HG02571 (cell line): ENCODE results near the gene MXI1.
"Not testable (repeated sequence)": the region's sequence is repeated elsewhere in the genome, so short reads cannot be mapped to it uniquely, and the experiment has no call there.

Experiments used
- ATAC-seq: cut with Tn5 transposase; IDR thresholded peaks from one replicate; pipeline ENCODE4 v1.9.1; 2021; ENCODE audit warnings: mild to moderate bottlenecking, moderate library complexity; ENCODE audit not compliant: unreplicated experiment

The MXI1 gene

DNA sequence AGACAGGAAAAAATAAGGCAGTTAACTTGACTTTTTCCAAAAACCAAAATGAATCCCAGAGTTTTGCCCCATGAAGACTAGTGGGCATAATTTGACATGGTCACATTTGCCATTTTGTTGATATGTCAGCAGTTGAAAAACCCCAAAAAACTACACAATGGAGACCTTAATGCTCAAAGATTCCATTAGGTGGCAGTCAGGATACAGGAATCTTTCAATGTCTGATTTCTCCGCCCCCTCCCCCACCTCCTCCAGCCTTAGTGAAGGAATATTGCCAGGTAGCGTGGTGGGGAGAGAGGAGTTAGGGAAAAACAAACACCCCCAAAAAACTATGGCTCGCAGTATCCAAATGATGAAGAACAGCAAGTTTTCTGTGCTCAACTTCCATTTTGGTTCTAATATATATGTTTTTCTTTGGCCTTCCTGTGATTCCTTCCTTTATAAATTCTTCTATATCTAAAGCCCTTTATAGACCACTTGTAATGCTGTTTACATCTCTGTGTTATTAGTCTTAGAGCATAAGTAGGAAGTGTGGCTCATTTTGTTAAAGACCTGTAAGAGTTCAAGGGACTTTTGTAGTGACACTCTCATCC, 104.0 kb downstream of the MXI1 start:
- ATAC-seq = no peak

DNA sequence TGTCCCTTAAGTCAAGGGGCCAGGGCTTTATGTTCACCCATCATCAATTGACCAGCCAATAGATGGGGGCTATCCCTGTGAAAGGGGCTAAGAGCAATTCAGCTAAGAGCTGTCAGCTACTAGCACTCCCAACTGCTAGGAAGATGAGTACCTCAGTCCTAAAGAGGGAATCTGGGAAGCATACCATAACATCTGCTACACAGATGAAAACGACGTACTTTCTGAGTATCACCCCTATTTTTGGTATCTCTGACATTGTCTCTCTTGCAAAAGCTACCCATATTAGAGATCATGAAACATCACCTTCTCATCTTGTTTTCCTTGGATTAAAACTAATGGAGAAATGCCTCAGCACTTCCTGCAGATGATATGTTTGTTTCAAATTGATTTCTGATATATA, 104.8 kb downstream of the MXI1 start:
- no peak for ATAC-seq

DNA sequence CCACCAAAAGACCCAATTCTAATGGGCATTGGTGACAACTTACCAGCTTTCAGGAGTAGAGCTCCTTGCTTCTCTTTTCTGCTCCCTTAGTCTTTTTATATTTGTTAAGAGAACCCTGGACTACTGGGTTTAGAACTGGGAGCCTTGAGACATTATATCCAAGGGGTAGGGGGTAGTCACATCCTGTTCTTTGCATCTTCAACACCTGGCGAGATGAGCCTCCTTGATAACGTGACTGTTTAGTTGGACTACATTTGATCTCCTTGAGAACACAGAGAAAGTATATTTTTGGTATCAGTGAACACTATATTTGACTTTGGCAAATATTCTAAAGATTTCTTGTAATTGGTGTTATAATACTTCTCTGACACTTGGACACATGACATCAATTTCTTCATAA, 106.3 kb downstream of the MXI1 start:
- ATAC-seq = no peak

- no peak for ATAC-seq
Measured at GRCh38 chr10:110317866-110318850, 110.8 kb downstream of the MXI1 start.

DNA sequence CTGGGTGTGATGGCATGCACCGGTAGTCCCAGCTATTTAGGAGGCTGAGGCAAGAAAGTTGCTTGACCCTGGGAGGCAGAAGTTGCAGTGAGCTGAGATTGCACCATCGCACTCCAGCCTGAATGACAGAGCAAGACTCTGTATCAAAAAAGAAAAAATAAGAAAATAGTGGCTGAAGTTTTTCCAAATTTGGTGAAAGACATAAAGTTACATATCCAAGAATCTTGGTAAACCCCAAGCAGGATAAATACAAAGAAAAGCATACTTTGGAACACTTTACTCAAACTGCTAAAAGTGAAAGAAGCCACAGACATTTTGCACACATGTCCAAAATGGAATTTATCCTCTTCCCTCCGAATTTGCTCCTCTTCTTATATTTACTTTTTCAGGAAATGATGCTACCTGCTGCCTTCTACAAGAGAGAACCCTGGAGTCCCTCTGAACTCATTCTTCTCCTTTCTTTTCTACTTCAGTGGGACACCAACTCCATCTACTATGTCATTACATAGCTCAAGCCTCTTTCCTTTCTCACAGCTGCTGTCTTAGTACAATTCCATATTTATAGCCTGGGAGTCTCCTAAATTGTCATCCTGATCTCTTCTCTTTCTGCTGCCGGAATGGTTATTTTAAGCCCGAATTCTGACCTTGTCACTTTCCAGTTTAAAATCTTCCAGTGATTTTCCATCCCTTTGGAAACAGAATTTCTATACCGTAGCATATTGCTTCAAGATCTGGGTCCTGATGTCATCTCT, 114.6 kb downstream of the MXI1 start:
- no peak for ATAC-seq

- no peak for ATAC-seq
Measured at GRCh38 chr10:110323503-110323902, 116.1 kb downstream of the MXI1 start.

- no peak for ATAC-seq
Measured at GRCh38 chr10:110324201-110324804, 116.9 kb downstream of the MXI1 start.

DNA sequence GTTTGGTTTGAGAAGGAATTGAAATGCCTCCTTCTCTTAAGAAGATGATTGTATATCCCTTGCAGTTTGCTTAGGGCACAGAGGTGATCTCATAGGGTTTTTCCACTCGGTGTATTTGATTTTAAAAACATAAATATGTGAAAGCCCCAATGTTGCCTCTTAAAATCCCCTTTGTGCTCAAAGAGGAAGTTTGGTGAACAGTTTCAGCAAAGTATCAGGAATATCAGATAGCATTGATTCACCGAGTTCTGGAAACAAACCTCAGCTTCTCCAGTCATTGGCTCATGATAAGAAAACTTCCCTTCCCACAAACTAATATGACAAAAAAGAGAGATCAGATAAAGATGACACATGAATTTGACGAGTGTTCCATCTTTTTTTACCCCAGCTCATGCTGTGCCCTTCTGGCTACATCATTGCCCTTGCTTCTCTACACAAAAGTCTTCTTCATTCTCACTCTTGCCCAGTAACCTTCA, 117.4 kb downstream of the MXI1 start:
- no peak for ATAC-seq

GRCh38 chr10:110326351-110327032, 119.1 kb downstream of the MXI1 start:
- no peak for ATAC-seq

- ATAC-seq = no peak
Measured at GRCh38 chr10:110327262-110327914, 120.0 kb downstream of the MXI1 start.

- ATAC-seq = no peak
Measured at GRCh38 chr10:110330675-110331074, 123.3 kb downstream of the MXI1 start.

- ATAC-seq = not testable (repeated sequence)
Measured at GRCh38 chr10:110331226-110331795, 123.9 kb downstream of the MXI1 start.

GRCh38 chr10:110334061-110334656, 126.8 kb downstream of the MXI1 start:
- no peak for ATAC-seq

- ATAC-seq = no peak
Measured at GRCh38 chr10:110335314-110336064, 128.1 kb downstream of the MXI1 start.

GRCh38 chr10:110336111-110336721, 128.8 kb downstream of the MXI1 start:
- no peak for ATAC-seq
